ENCODE measurements around the gene TRAPPC10. TPM values are rescaled to one million over a fixed set of nuclear protein-coding genes. Genes with fewer than 3 reads are reported as not detected.

The TRAPPC10 gene
- total RNA-seq, 2 experiments from 2014 or later, result 46.1 to 50.5 TPM

- ChIA-PET POLR2A (no interaction called here), CTCF (no interaction called here)
- intact Hi-C loops (cut with micrococcal nuclease), result no loop called here
- Mint-ChIP-seq H3K27me3 (no peaks in the 10 kb centered on the region), H3K27ac (peak overlapping the region; percentile 75), H3K9me3 (no peaks in the 10 kb centered on the region), H3K4me1 (ENCODE audit: low read depth) (peaks cover 72% of the 10 kb centered on the region), H3K36me3 (peaks cover 77% of the 10 kb centered on the region), H3K4me3 (no peak overlapping the region)
- DNase-seq, result no peak
Measured at GRCh38 chr21:44079846-44080245, 67.7 kb downstream of the TRAPPC10 start.

- peaks cover 87% of the 10 kb centered on the region for H3K36me3 Mint-ChIP-seq
- H3K27me3 Mint-ChIP-seq, result no peaks in the 10 kb centered on the region
- peaks cover 87% of the 10 kb centered on the region for H3K4me1 Mint-ChIP-seq (ENCODE audit: low read depth)
- peak overlapping the region; percentile 70 for H3K4me3 Mint-ChIP-seq
- ChIA-PET POLR2A (interaction anchor here (0.9 to 3.1 kb wide), 7 partner anchors 8 to 69 kb away, joined by 3 to 31 read pairs (median 5); partner anchors contain the start of gene TRAPPC10), CTCF (interaction anchor here (1.0 to 3.9 kb wide), 4 partner anchors 67 to 215 kb away, joined by 3 to 20 read pairs (median 5); no protein-coding TSS in a partner anchor)
- intact Hi-C loops (cut with micrococcal nuclease), result loop anchor here (2.0 kb wide), 1 partner anchor 58 kb away; no protein-coding TSS in a partner anchor
- H3K27ac Mint-ChIP-seq, result peak overlapping the region; percentile 99
- peak; percentile 53 for DNase-seq
- H3K9me3 Mint-ChIP-seq, result no peaks in the 10 kb centered on the region
Measured at GRCh38 chr21:44082648-44083440, 70.7 kb downstream of the TRAPPC10 start.

- peak overlapping the region; percentile 70 for H3K4me3 Mint-ChIP-seq
- H3K27me3 Mint-ChIP-seq, result no peaks in the 10 kb centered on the region
- ChIA-PET CTCF (interaction anchor here (0.7 to 3.9 kb wide), 5 partner anchors 17 to 214 kb away, joined by 3 to 20 read pairs (median 4); no protein-coding TSS in a partner anchor), POLR2A (interaction anchor here (1.1 to 3.1 kb wide), 8 partner anchors 9 to 70 kb away, joined by 3 to 31 read pairs (median 5); partner anchors contain the start of gene TRAPPC10)
- peaks cover 89% of the 10 kb centered on the region for H3K4me1 Mint-ChIP-seq (ENCODE audit: low read depth)
- intact Hi-C loops (cut with micrococcal nuclease), result loop anchor here (1.0 to 2.0 kb wide), 2 partner anchors 18 to 59 kb away; no protein-coding TSS in a partner anchor
- no peaks in the 10 kb centered on the region for H3K9me3 Mint-ChIP-seq
- peak; percentile 83 for DNase-seq
- peak overlapping the region; percentile 99 for H3K27ac Mint-ChIP-seq
- H3K36me3 Mint-ChIP-seq, result peaks cover 88% of the 10 kb centered on the region
Measured at GRCh38 chr21:44083631-44084291, 71.7 kb downstream of the TRAPPC10 start.

- Mint-ChIP-seq H3K36me3 (peaks cover 90% of the 10 kb centered on the region), H3K4me1 (ENCODE audit: low read depth) (peaks cover 92% of the 10 kb centered on the region), H3K27me3 (no peaks in the 10 kb centered on the region), H3K4me3 (peak overlapping the region; percentile 70), H3K27ac (peak overlapping the region; percentile 99), H3K9me3 (no peaks in the 10 kb centered on the region)
- ChIA-PET CTCF (interaction anchor here (0.7 to 3.9 kb wide), 4 partner anchors 10 to 109 kb away, joined by 3 to 20 read pairs (median 4); no protein-coding TSS in a partner anchor), POLR2A (interaction anchor here (1.0 to 3.1 kb wide), 9 partner anchors 9 to 71 kb away, joined by 3 to 31 read pairs (median 5); partner anchors contain the start of gene TRAPPC10)
- intact Hi-C loops (cut with micrococcal nuclease), result loop anchor here (1.0 kb wide), 1 partner anchor 19 kb away; no protein-coding TSS in a partner anchor
- DNase-seq, result no peak
Measured at GRCh38 chr21:44084496-44085241, 72.6 kb downstream of the TRAPPC10 start.

GRCh38 chr21:44085491-44086321, 73.6 kb downstream of the TRAPPC10 start:
- Mint-ChIP-seq H3K27me3 (no peaks in the 10 kb centered on the region), H3K9me3 (no peaks in the 10 kb centered on the region), H3K4me1 (ENCODE audit: low read depth) (peaks cover 98% of the 10 kb centered on the region), H3K27ac (peak overlapping the region; percentile 99), H3K36me3 (peaks cover 94% of the 10 kb centered on the region), H3K4me3 (peak overlapping the region; percentile 70)
- CTCF ChIA-PET, result interaction anchor here (0.8 to 3.9 kb wide), 5 partner anchors 9 to 146 kb away, joined by 3 to 20 read pairs (median 5); no protein-coding TSS in a partner anchor
- POLR2A ChIA-PET, result interaction anchor here (0.6 to 1.5 kb wide), 6 partner anchors 8 to 296 kb away, joined by 3 to 8 read pairs (median 5); no protein-coding TSS in a partner anchor
- DNase-seq, result no peak
- intact Hi-C loops (cut with micrococcal nuclease), result no loop called here

- POLR2A ChIA-PET, result interaction anchor here (1.4 kb wide), 1 partner anchor 73 kb away, joined by 5 read pairs; no protein-coding TSS in a partner anchor
- Mint-ChIP-seq H3K4me3 (no peak overlapping the region), H3K4me1 (ENCODE audit: low read depth) (peaks cover 88% of the 10 kb centered on the region), H3K27ac (peak overlapping the region; percentile 99), H3K36me3 (peaks cover 84% of the 10 kb centered on the region), H3K27me3 (no peaks in the 10 kb centered on the region), H3K9me3 (no peaks in the 10 kb centered on the region)
- CTCF ChIA-PET, result interaction anchor here (0.6 to 3.9 kb wide), 2 partner anchors 11 to 73 kb away, joined by 3 to 20 read pairs; no protein-coding TSS in a partner anchor
- no peak for DNase-seq
- intact Hi-C loops (cut with micrococcal nuclease), result no loop called here
Measured at GRCh38 chr21:44086636-44087425, 74.7 kb downstream of the TRAPPC10 start.

GRCh38 chr21:44087426-44088400, 75.6 kb downstream of the TRAPPC10 start:
- H3K27ac Mint-ChIP-seq, result peak overlapping the region; percentile 99
- H3K4me1 Mint-ChIP-seq (ENCODE audit: low read depth), result peaks cover 79% of the 10 kb centered on the region
- no peak for DNase-seq
- ChIA-PET CTCF (interaction anchor here (0.6 to 0.8 kb wide), 2 partner anchors 12 to 74 kb away, joined by 3 to 4 read pairs; no protein-coding TSS in a partner anchor), POLR2A (no interaction called here)
- H3K36me3 Mint-ChIP-seq, result peaks cover 78% of the 10 kb centered on the region
- peak overlapping the region; percentile 4 for H3K4me3 Mint-ChIP-seq
- no peaks in the 10 kb centered on the region for H3K9me3 Mint-ChIP-seq
- no peaks in the 10 kb centered on the region for H3K27me3 Mint-ChIP-seq
- intact Hi-C loops (cut with micrococcal nuclease), result no loop called here

- peaks cover 72% of the 10 kb centered on the region for H3K4me1 Mint-ChIP-seq (ENCODE audit: low read depth)
- intact Hi-C loops (cut with micrococcal nuclease), result no loop called here
- H3K9me3 Mint-ChIP-seq, result no peaks in the 10 kb centered on the region
- no peak for DNase-seq
- ChIA-PET POLR2A (no interaction called here), CTCF (interaction anchor here (0.8 kb wide), 1 partner anchor 75 kb away, joined by 4 read pairs; no protein-coding TSS in a partner anchor)
- H3K27ac Mint-ChIP-seq, result peak overlapping the region; percentile 99
- no peak overlapping the region for H3K4me3 Mint-ChIP-seq
- no peaks in the 10 kb centered on the region for H3K27me3 Mint-ChIP-seq
- peaks cover 74% of the 10 kb centered on the region for H3K36me3 Mint-ChIP-seq
Measured at GRCh38 chr21:44088401-44088780, 76.3 kb downstream of the TRAPPC10 start.

- CTCF ChIA-PET, result interaction anchor here (1.3 kb wide), 1 partner anchor 75 kb away, joined by 3 read pairs; no protein-coding TSS in a partner anchor
Measured at GRCh38 chr21:44089001-44089911, 77.1 kb downstream of the TRAPPC10 start.

More at GRCh38 chr21:44089001-44089911, 77.1 kb downstream of the TRAPPC10 start:
- H3K9me3 Mint-ChIP-seq, result no peaks in the 10 kb centered on the region
- H3K27ac Mint-ChIP-seq, result peak overlapping the region; percentile 99
- POLR2A ChIA-PET, result no interaction called here
- peaks cover 75% of the 10 kb centered on the region for H3K36me3 Mint-ChIP-seq
- no peaks in the 10 kb centered on the region for H3K27me3 Mint-ChIP-seq
- intact Hi-C loops (cut with micrococcal nuclease), result no loop called here
- peaks cover 67% of the 10 kb centered on the region for H3K4me1 Mint-ChIP-seq (ENCODE audit: low read depth)
- peak; percentile 53 for DNase-seq
- H3K4me3 Mint-ChIP-seq, result peak overlapping the region; percentile 36

Data from activated CD4-positive, alpha-beta memory T cell treated with anti-CD3 and anti-CD28 coated beads for 36 hours (primary cell).